Endometrial microvascular endothelial cells (primary cell): ENCODE data around the gene TRAPPC10. TPM values are rescaled to one million over a fixed set of nuclear protein-coding genes. Genes with fewer than 3 reads are reported as not detected.
"Not testable (repeated sequence)": the region's sequence is repeated elsewhere in the genome, so short reads cannot be mapped to it uniquely, and the experiment has no call there.

Experiments used
- in situ Hi-C: cut with HindIII; loops from 2 replicates; pipeline ENCODE4 v1.10.0; 2017; ENCODE audit warnings: low sequenced_read_pairs, low pct_unique_long_range_greater_than_20kb; ENCODE audit errors: inconsistent ontology term
- total RNA-seq: library from RNA; depleted of rRNA; stranded (reverse); fragments of >200 nt; gene quantifications from one replicate; pipeline ENCODE4 v1.2.3, GENCODE V29; 2015; ENCODE audit errors: inconsistent ontology term

The TRAPPC10 gene
- total RNA-seq, 1 donor from 2014 or later, result 19.0 TPM

- in situ Hi-C loops, result not testable (repeated sequence)
Measured at GRCh38 chr21:44155231-44155993, 143.3 kb downstream of the TRAPPC10 start.

GRCh38 chr21:44155994-44156380, 143.9 kb downstream of the TRAPPC10 start:
- in situ Hi-C loops, result not testable (repeated sequence)

Other genes with a start within 250 kb of the TRAPPC10 start
- 19.1 TPM for gene CSTB, start 236.0 kb upstream of the TRAPPC10 start, total RNA-seq
- gene RRP1, start 222.7 kb upstream of the TRAPPC10 start, total RNA-seq, result 61.6 TPM
- 72.7 TPM for gene AGPAT3, start 147.1 kb upstream of the TRAPPC10 start, total RNA-seq
- 20.0 TPM for gene PWP2, start 95.1 kb downstream of the TRAPPC10 start, total RNA-seq
- gene GATD3, start 121.4 kb downstream of the TRAPPC10 start, total RNA-seq, result 13.8 TPM
- under 0.01 TPM for gene ICOSLG, start 228.6 kb downstream of the TRAPPC10 start, total RNA-seq
- not detected for gene DNMT3L, start 249.6 kb downstream of the TRAPPC10 start, total RNA-seq